Neutrophil (primary cell): ENCODE data around the gene RASSF8.

Experiments
- H3K27ac ChIP-seq: fragments of 200-600 bp; sonication (generic); 2 replicates; pipeline ENCODE4 v1.5.1; 2016; ENCODE audit warnings: mild to moderate bottlenecking, moderate library complexity
- H3K27me3 ChIP-seq: fragments of 200-600 bp; sonication (generic); 2 replicates; pipeline ENCODE4 v1.6.0; 2016; ENCODE audit warnings: mild to moderate bottlenecking
- H3K36me3 ChIP-seq: fragments of 200-600 bp; sonication (generic); 2 replicates; pipeline ENCODE4 v1.5.1; 2017
- H3K4me1 ChIP-seq, 2 experiments: fragments of 200-600 bp in 1 of 2; sonication (generic) in 1 of 2; 1 replicate in 1 of 2; 2 replicates in 1 of 2; pipeline versions ENCODE4 v1.5.1 to v1.6.1; 2013 to 2016; ENCODE audit warnings: low read depth in 1 of 2, low read length in 1 of 2, mild to moderate bottlenecking in 1 of 2, moderate library complexity in 1 of 2; ENCODE audit not compliant: control insufficient read depth in 1 of 2, insufficient read depth in 1 of 2
- H3K4me3 ChIP-seq, 2 experiments: fragments of 200-600 bp in 1 of 2; sonication (generic) in 1 of 2; 1 replicate in 1 of 2; 2 replicates in 1 of 2; pipeline ENCODE4 v1.5.1; 2013 to 2016; ENCODE audit warnings: low read depth in 1 of 2, low read length in 1 of 2, mild to moderate bottlenecking in 1 of 2, moderate library complexity in 1 of 2
- H3K9me3 ChIP-seq: fragments of 200-600 bp; sonication (generic); 2 replicates; pipeline ENCODE4 v1.5.1; 2016
- TF ChIP-seq, protein P1 (sequence below): fragments of 200-600 bp; sonication (generic); IDR thresholded peaks from 2 replicates; pipeline ENCODE4 v1.5.1; 2016; ENCODE audit warnings: antibody characterized with exemption

RASSF8 gene

GRCh38 chr12:25972783-25973182 lies 14.3 kb downstream of the RASSF8 start:
- H3K27ac ChIP-seq: no peak overlapping the region
- no peaks in the 10 kb centered on the region for H3K36me3 ChIP-seq
- H3K4me3 ChIP-seq: no peak overlapping the region
- no peaks in the 10 kb centered on the region for H3K9me3 ChIP-seq
- no peaks in the 10 kb centered on the region for H3K27me3 ChIP-seq
- H3K4me1 ChIP-seq: no peaks in the 10 kb centered on the region
- TF ChIP-seq, protein P1, sequence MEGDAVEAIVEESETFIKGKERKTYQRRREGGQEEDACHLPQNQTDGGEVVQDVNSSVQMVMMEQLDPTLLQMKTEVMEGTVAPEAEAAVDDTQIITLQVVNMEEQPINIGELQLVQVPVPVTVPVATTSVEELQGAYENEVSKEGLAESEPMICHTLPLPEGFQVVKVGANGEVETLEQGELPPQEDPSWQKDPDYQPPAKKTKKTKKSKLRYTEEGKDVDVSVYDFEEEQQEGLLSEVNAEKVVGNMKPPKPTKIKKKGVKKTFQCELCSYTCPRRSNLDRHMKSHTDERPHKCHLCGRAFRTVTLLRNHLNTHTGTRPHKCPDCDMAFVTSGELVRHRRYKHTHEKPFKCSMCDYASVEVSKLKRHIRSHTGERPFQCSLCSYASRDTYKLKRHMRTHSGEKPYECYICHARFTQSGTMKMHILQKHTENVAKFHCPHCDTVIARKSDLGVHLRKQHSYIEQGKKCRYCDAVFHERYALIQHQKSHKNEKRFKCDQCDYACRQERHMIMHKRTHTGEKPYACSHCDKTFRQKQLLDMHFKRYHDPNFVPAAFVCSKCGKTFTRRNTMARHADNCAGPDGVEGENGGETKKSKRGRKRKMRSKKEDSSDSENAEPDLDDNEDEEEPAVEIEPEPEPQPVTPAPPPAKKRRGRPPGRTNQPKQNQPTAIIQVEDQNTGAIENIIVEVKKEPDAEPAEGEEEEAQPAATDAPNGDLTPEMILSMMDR: no peak

- Histone ChIP-seq H3K9me3 (no peaks in the 10 kb centered on the region), H3K4me3 (no peak overlapping the region), H3K4me1 (no peaks in the 10 kb centered on the region), H3K36me3 (no peaks in the 10 kb centered on the region), H3K27me3 (no peaks in the 10 kb centered on the region), H3K27ac (no peak overlapping the region)
- TF ChIP-seq, protein P1: no peak
Measured at GRCh38 chr12:25975179-25975578, 16.7 kb downstream of the RASSF8 start.

DNA sequence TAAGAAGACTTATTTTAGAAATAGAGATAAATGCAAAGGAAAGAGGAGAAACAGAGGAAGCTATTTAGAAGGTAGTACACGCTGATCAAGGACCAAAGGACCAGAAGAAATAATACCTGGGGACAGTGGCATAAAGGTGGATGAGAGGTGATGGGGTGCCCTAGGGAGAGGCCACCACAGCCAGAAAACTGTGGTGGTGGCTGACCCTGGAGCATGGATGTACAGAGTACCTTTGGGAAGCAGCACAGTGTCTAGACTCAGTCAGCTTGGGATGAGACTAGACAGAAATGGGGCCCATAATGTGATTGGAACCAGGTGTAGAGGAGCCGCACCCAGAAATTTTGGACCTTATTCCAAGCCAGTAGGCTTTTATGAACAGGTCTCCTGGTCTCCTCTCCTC lies 17.2 kb downstream of the RASSF8 start:
- no peaks in the 10 kb centered on the region for H3K4me1 ChIP-seq
- no peaks in the 10 kb centered on the region for H3K9me3 ChIP-seq
- H3K4me3 ChIP-seq: no peak overlapping the region
- TF ChIP-seq, protein P1: no peak
- H3K36me3 ChIP-seq: no peaks in the 10 kb centered on the region
- H3K27ac ChIP-seq: no peak overlapping the region
- H3K27me3 ChIP-seq: no peaks in the 10 kb centered on the region

DNA sequence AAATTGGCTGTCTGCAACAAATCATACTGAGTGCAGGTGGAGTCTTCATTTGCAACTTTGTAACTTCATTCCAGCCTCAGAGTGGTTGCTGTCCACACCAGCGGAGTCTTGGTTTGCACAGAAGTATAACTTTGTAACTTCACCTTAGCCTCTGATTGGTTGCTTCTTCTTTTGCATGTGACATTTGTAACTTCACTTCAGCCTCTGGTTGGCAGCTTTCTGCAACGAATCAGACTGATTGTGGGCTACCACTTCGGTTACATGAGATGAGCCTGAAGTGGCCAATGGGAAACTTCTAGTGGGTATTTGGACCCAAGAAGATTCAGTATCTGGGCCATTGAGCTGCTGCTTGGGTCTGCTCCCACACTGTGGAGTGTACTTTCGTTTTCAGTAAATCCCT lies 17.8 kb downstream of the RASSF8 start:
- H3K9me3 ChIP-seq: no peaks in the 10 kb centered on the region
- TF ChIP-seq, protein P1: no peak
- H3K27ac ChIP-seq: no peak overlapping the region

DNA sequence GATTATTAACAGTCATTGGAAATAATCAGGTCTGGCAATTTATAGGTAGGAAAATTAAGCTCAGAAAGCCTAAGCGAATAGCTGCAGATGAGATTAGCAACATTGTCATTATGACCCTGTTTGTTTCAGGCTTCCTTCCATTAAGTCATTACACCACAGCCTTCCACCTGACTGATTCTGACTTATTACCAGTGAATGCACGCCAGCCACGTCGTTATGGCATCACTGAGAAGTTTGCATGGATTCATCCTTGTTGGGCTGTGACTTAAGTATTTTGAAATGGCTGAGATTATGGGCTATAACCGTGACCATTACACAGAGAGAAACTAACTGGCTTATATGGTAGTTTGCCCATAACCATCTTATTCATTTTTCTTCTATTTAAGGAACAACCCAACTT lies 18.6 kb downstream of the RASSF8 start:
- Histone ChIP-seq H3K4me3 (no peak overlapping the region), H3K4me1 (no peaks in the 10 kb centered on the region), H3K27me3 (no peaks in the 10 kb centered on the region), H3K36me3 (no peaks in the 10 kb centered on the region), H3K9me3 (no peaks in the 10 kb centered on the region), H3K27ac (no peak overlapping the region)
- TF ChIP-seq, protein P1: no peak

More for the DNA sequence above, 17.8 kb downstream of the RASSF8 start:
- no peaks in the 10 kb centered on the region for H3K4me1 ChIP-seq
- no peak overlapping the region for H3K4me3 ChIP-seq
- H3K27me3 ChIP-seq: no peaks in the 10 kb centered on the region
- no peaks in the 10 kb centered on the region for H3K36me3 ChIP-seq

DNA sequence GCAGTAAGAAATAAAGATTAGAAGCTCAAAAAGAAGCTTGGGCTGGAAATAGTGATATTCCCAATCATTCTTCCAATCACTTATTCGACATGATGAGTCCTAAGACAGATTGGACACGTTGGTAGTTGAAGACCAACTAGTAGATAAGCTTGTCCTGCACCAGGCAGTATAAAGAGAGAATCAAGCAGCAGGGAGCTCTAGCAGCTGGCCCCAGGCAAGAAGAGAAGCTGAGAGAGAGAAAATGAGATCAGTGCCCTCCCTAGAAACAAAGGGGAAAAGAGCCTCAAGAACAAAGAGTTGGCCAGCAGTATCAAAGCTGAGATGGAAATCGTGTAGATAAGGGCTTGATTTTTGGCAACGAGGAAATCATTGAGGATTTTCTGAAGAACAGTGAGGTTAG lies 20.6 kb downstream of the RASSF8 start:
- TF ChIP-seq, protein P1: no peak
- no peaks in the 10 kb centered on the region for H3K27me3 ChIP-seq
- no peak overlapping the region for H3K27ac ChIP-seq
- H3K9me3 ChIP-seq: no peaks in the 10 kb centered on the region
- no peaks in the 10 kb centered on the region for H3K36me3 ChIP-seq
- no peak overlapping the region for H3K4me3 ChIP-seq
- no peaks in the 10 kb centered on the region for H3K4me1 ChIP-seq
